Breast epithelium (tissue), 3 donors: ENCODE measurements around the gene ZNF429.
"Not testable (repeated sequence)": the region's sequence is repeated elsewhere in the genome, so short reads cannot be mapped to it uniquely, and the experiment has no call there.

Experiments used
- CTCF ChIP-seq, 3 donors: fragments of 450-650 bp; IDR thresholded peaks; one replicate each; pipeline ENCODE4 v1.5.1; 2016 to 2017; ENCODE audit warnings: antibody characterized with exemption in 3 of 3, mild to moderate bottlenecking in 3 of 3, moderate library complexity in 3 of 3
- POLR2A ChIP-seq: fragments of 450-650 bp; IDR thresholded peaks from one replicate; pipeline ENCODE4 v1.6.1; 2016; ENCODE audit warnings: antibody characterized with exemption, mild to moderate bottlenecking, moderate library complexity
- POLR2AphosphoS5 ChIP-seq, 3 donors: sonication (generic); formaldehyde crosslinking; IDR thresholded peaks; one replicate each; pipeline ENCODE4 v1.6.1; 2017; ENCODE audit warnings: antibody characterized with exemption in 3 of 3

DNA sequence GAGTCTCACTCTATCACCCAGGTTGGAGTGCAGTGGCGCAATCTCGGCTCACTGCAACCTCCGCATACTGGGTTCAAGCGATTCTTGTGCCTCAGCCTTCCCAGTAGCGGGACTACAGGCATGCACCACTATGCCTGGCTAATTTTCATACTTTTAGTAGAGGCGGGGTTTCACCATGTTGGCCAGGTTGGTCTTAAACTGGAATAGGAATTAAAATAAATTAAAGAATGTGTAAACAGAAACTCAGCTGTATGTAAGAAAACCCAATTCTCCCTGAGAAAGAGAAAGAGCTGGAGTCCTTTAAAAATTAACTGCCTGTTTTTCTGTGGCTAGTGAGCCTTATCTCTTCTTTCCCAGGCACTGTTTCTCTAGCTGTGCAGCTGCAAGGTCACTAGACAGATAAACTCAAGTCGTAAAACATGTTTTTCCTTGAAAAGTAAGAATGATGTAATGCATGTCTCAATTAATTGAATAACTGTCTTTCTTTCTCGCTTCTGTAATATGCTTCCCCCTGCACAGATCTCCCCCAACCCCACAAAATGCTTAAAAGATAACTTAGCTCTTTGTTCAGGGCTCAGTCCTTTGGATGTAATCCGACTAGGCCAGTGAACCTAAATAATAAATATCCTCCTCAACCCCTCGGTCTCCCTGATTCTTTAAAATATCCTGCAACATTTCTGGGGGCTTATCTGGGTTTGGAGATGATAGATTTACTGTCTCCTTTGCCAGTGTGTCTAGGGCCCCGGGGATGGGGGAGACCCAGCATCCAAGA is 97.4 kb downstream of the ZNF429 start:
- not testable (repeated sequence) for TF ChIP-seq CTCF (IDR thresholded peaks at IDR 0.05); POLR2AphosphoS5 (IDR thresholded peaks at IDR 0.05); POLR2A
